ENCODE data around the gene ZCCHC7. TPM values are rescaled to one million over a fixed set of nuclear protein-coding genes. Genes with fewer than 3 reads are reported as not detected.

Gene ZCCHC7
- total RNA-seq, 2 experiments from 2014 or later, result 76.4 to 108 TPM

GRCh38 chr9:37182718-37183117, 62.3 kb downstream of the ZCCHC7 start:
- no peak overlapping the region for H3K27ac ChIP-seq (ENCODE audit: low read depth, low read length, poor library complexity, severe bottlenecking)
- ChIA-PET POLR2A (no interaction called here), CTCF (ENCODE audit: unreplicated experiment) (no interaction called here)
- no peak overlapping the region for H3K4me2 ChIP-seq (ENCODE audit: low read length)
- H3K9me3 ChIP-seq (ENCODE audit: low read length), result peaks cover 23% of the 10 kb centered on the region; the same call in 1 of the 2 replicates
- H2AFZ ChIP-seq (ENCODE audit: low read length), result no peak overlapping the region
- H4K20me1 ChIP-seq (ENCODE audit: insufficient read depth, low read length), result no peaks in the 10 kb centered on the region
- no TSS peak for BruUV-seq (replicated peaks)
- H3K4me3 ChIP-seq (ENCODE audit: low read depth, low read length, poor library complexity, severe bottlenecking), result no peak overlapping the region
- peaks cover 77% of the 10 kb centered on the region for H3K79me2 ChIP-seq (ENCODE audit: insufficient read depth, low read depth, low read length)
- no peak for DNase-seq (ENCODE audit: low spot score)
- H3K9me2 ChIP-seq (ENCODE audit: insufficient read depth, low read length), result no peaks in the 10 kb centered on the region
- TF ChIP-seq CTCF (conservative IDR thresholded peaks at IDR 0.05; ENCODE audit: low read length) (no peak), EZH2phosphoT487 (IDR thresholded peaks at IDR 0.05; ENCODE audit: borderline replicate concordance, low read depth, low read length) (no peak)
- intact Hi-C loops (cut with micrococcal nuclease; ENCODE audit: unreplicated experiment), result no loop called here
- peaks cover 66% of the 10 kb centered on the region for H3K36me3 ChIP-seq (ENCODE audit: insufficient read depth, low read length)
- peaks cover 47% of the 10 kb centered on the region for H3K4me1 ChIP-seq (ENCODE audit: insufficient read depth, low read length, poor library complexity, severe bottlenecking)

GRCh38 chr9:37184905-37185867, 64.8 kb downstream of the ZCCHC7 start:
- no peak overlapping the region for H3K4me2 ChIP-seq (ENCODE audit: low read length)

More at GRCh38 chr9:37184905-37185867, 64.8 kb downstream of the ZCCHC7 start:
- no peak for DNase-seq (ENCODE audit: low spot score)
- intact Hi-C loops (cut with micrococcal nuclease; ENCODE audit: unreplicated experiment), result loop anchor here (5.0 kb wide), 1 partner anchor 313 kb away; no protein-coding TSS in a partner anchor
- Histone ChIP-seq H3K79me2 (ENCODE audit: insufficient read depth, low read depth, low read length) (peaks cover 71% of the 10 kb centered on the region), H4K20me1 (ENCODE audit: insufficient read depth, low read length) (no peaks in the 10 kb centered on the region), H3K27ac (ENCODE audit: low read depth, low read length, poor library complexity, severe bottlenecking) (peak overlapping the region; percentile 90), H3K4me1 (ENCODE audit: insufficient read depth, low read length, poor library complexity, severe bottlenecking) (peaks cover 48% of the 10 kb centered on the region), H3K9me2 (ENCODE audit: insufficient read depth, low read length) (no peaks in the 10 kb centered on the region), H2AFZ (ENCODE audit: low read length) (no peak overlapping the region), H3K36me3 (ENCODE audit: insufficient read depth, low read length) (peaks cover 70% of the 10 kb centered on the region), H3K9me3 (ENCODE audit: low read length) (peaks cover 23% of the 10 kb centered on the region; the same call in 1 of the 2 replicates), H3K4me3 (ENCODE audit: low read depth, low read length, poor library complexity, severe bottlenecking) (no peak overlapping the region)
- ChIA-PET CTCF (ENCODE audit: unreplicated experiment) (no interaction called here), POLR2A (interaction anchor here (0.6 to 0.8 kb wide), 2 partner anchors 19 to 65 kb away, joined by 3 read pairs; no protein-coding TSS in a partner anchor)
- TF ChIP-seq EZH2phosphoT487 (IDR thresholded peaks at IDR 0.05; ENCODE audit: borderline replicate concordance, low read depth, low read length) (no peak), CTCF (conservative IDR thresholded peaks at IDR 0.05; ENCODE audit: low read length) (no peak)
- no TSS peak for BruUV-seq (replicated peaks)

All from OCI-LY7 (cell line).